B cell (primary cell): ENCODE results near the gene SACM1L. TPM values are rescaled to one million over a fixed set of nuclear protein-coding genes. Genes with fewer than 3 reads are reported as not detected.

ENCODE experiments used
- ATAC-seq: fragments of 200-7000 bp; cut with Tn5 transposase; one replicate; pipeline ENCODE4 v1.10.0; 2021; ENCODE audit warnings: low read depth, mild to moderate bottlenecking, moderate number of reproducible peaks, moderate library complexity
- CTCF ChIA-PET: fragments of 350-600 bp; sonication (Branson Sonifier 250); formaldehyde crosslinking; loops from one replicate; lab custom pipeline; 2021; ENCODE audit warnings: antibody characterized with exemption, inconsistent platforms; lab: Charles Lee
- POLR2A ChIA-PET: fragments of 350-600 bp; sonication (Branson Sonifier 250); formaldehyde crosslinking; loops from one replicate; lab custom pipeline; 2021; ENCODE audit warnings: antibody characterized with exemption; lab: Charles Lee
- DNase-seq: peaks from one replicate; pipeline ENCODE4 v3.0.0; 2013
- H2AFZ ChIP-seq: 2 replicates; pipeline ENCODE4 v1.6.1; 2012; ENCODE audit warnings: mild to moderate bottlenecking, low read depth, low read length; ENCODE audit not compliant: insufficient read depth, poor library complexity, severe bottlenecking
- H3K27ac ChIP-seq, 2 donors: 1 replicate in 1 of 2; 2 replicates in 1 of 2; pipeline ENCODE4 v1.5.1; 2012 to 2013; ENCODE audit warnings: low read length in 2 of 2, mild to moderate bottlenecking in 2 of 2, moderate library complexity in 1 of 2
- H3K27me3 ChIP-seq, 4 experiments: fragments of 200-600 bp in 1 of 4; sonication (generic) in 1 of 4; replicated peaks in 1 of 4; 1 replicate in 2 of 4; 2 replicates in 2 of 4; pipeline versions ENCODE4 v1.6.1 to v1.7.0; 2013 to 2016; ENCODE audit warnings: low read length in 3 of 4, mild to moderate bottlenecking in 2 of 4, mixed read lengths in 1 of 4, moderate library complexity in 1 of 4; ENCODE audit not compliant: insufficient read depth in 4 of 4, control insufficient read depth in 3 of 4; ENCODE audit errors: control extremely low read depth in 1 of 4
- H3K36me3 ChIP-seq, 2 experiments: replicated peaks in 1 of 2; 1 replicate in 1 of 2; 2 replicates in 1 of 2; pipeline versions ENCODE4 v1.6.1 to v1.7.1; 2013; ENCODE audit warnings: low read length in 1 of 2; ENCODE audit not compliant: insufficient read depth in 2 of 2, control insufficient read depth in 1 of 2; ENCODE audit errors: control extremely low read depth in 1 of 2, extremely low read depth in 1 of 2
- H3K4me1 ChIP-seq, 2 donors: fragments of 200-600 bp in 1 of 2; sonication (generic) in 1 of 2; 1 replicate in 1 of 2; 2 replicates in 1 of 2; pipeline versions ENCODE4 v1.5.1 to v1.6.1; 2013 to 2017; ENCODE audit warnings: low read length in 2 of 2; ENCODE audit not compliant: control insufficient read depth in 2 of 2, insufficient read depth in 2 of 2
- H3K4me2 ChIP-seq: replicated peaks from 2 replicates; pipeline ENCODE3; 2012; ENCODE audit warnings: mild to moderate bottlenecking, low read depth, low read length; ENCODE audit not compliant: poor library complexity, severe bottlenecking
- H3K4me3 ChIP-seq, 5 experiments: fragments of 200-600 bp in 1 of 5; sonication (generic) in 1 of 5; 1 replicate in 3 of 5; 2 replicates in 2 of 5; pipeline versions ENCODE4 v1.5.1 to v1.7.0; 2011 to 2016; ENCODE audit warnings: low read length in 4 of 5, mild to moderate bottlenecking in 4 of 5, low read depth in 2 of 5, control low read depth in 1 of 5, moderate library complexity in 1 of 5; ENCODE audit not compliant: insufficient read depth in 1 of 5; ENCODE audit errors: control extremely low read depth in 1 of 5, extremely low read depth in 1 of 5
- H3K79me2 ChIP-seq: fragments of 200-600 bp; sonication (generic); one replicate; pipeline ENCODE4 v1.6.0; 2016; ENCODE audit warnings: low read length; ENCODE audit not compliant: control insufficient read depth, insufficient read depth
- H3K9ac ChIP-seq: fragments of 200-600 bp; sonication (generic); 2 replicates; pipeline ENCODE4 v1.6.1; 2017; ENCODE audit warnings: mild to moderate bottlenecking, low read length, moderate library complexity
- H3K9me3 ChIP-seq, 3 donors: one replicate each; pipeline versions ENCODE4 v1.6.1 to v1.7.1; 2013; ENCODE audit warnings: low read length in 2 of 3; ENCODE audit not compliant: control insufficient read depth in 2 of 3, insufficient read depth in 1 of 3; ENCODE audit errors: control extremely low read depth in 1 of 3
- H4K20me1 ChIP-seq: 2 replicates; pipeline ENCODE4 v1.6.0; 2012; ENCODE audit warnings: mild to moderate bottlenecking, low read length; ENCODE audit not compliant: insufficient read depth, control insufficient read depth, poor library complexity, severe bottlenecking
- H3K27ac Mint-ChIP-seq: one replicate; pipeline ENCODE4 v1.8.0; 2021; ENCODE audit warnings: mixed read lengths
- H3K27me3 Mint-ChIP-seq: one replicate; pipeline ENCODE4 v1.8.0; 2021; ENCODE audit warnings: mixed read lengths
- H3K4me1 Mint-ChIP-seq: one replicate; pipeline ENCODE4 v1.8.0; 2021; ENCODE audit warnings: mixed read lengths
- H3K4me3 Mint-ChIP-seq: one replicate; pipeline ENCODE4 v1.8.0; 2021; ENCODE audit warnings: mixed read lengths
- H3K9me3 Mint-ChIP-seq: one replicate; pipeline ENCODE4 v1.8.0; 2022; ENCODE audit warnings: mixed read lengths; ENCODE audit not compliant: insufficient read depth
- EZH2 ChIP-seq: IDR thresholded peaks from 2 replicates; pipeline ENCODE4 v1.6.1; 2012; ENCODE audit warnings: borderline replicate concordance, low read depth, mild to moderate bottlenecking, moderate library complexity, low read length; ENCODE audit not compliant: insufficient read depth, poor library complexity, severe bottlenecking
- WGBS: methylation state at CpG from one replicate; pipeline ENCODE4 v1.1.5; 2013; ENCODE audit warnings: missing lambda C conversion rate; ENCODE audit not compliant: insufficient coverage; 5-methylcytosine and 5-hydroxymethylcytosine counted together
- intact Hi-C: fragments of 100-400 bp; cut with micrococcal nuclease; formaldehyde crosslinking; loops from one replicate; pipeline ENCODE4 v1.10.0; 2022
- polyA plus RNA-seq: library from polyadenylated mRNA; depleted of rRNA; stranded (reverse); fragments of >200 nt; gene quantifications from 2 replicates; pipeline ENCODE4 v1.2.3, GENCODE V29; 2012
- total RNA-seq, 2 donors: library from RNA; stranded (reverse); fragments of 120-200 nt in 1 of 2; gene quantifications; 1 replicate in 1 of 2; 2 replicates in 1 of 2; pipeline versions ENCODE4 v1.2.3 to v1.2.4, GENCODE V29; 2013 to 2022
- TF ChIP-seq, protein P1 (sequence below): fragments of 200-600 bp; IDR thresholded peaks from one replicate; pipeline ENCODE4 v1.8.0; 2022; ENCODE audit warnings: antibody characterized with exemption, mild to moderate bottlenecking

SACM1L gene
- total and polyA plus RNA-seq, 2 donors (not counting 1 experiment from before 2014, with no cell fraction given), result 20.7 to 85.7 TPM

DNA sequence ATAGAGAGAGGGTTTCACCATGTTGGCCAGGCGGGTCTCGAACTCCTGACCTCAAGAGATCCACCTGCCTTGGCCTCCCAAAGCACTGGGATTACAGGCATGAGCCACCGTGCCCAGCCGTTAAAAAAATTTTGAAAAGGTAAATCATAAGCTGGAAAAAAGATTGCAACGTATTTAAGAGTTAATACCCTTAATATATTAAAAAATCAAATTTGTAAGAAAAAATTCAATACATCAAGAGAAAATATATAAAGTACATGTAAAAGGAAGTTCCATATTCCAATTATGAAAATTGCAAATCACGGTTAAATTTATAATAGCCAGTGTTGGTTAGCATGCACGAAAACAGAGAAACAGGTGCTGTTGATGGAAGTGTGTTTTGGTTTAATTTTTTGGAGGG is 2.3 kb upstream of the SACM1L start:
- H3K27ac Mint-ChIP-seq, result no peak overlapping the region
- Histone ChIP-seq H3K4me2 (no peak overlapping the region), H4K20me1 (no peaks in the 10 kb centered on the region), H3K9ac (no peak overlapping the region), H3K4me3 (no peak overlapping the region), H2AFZ (no peak overlapping the region), H3K79me2 (peaks cover 26% of the 10 kb centered on the region), H3K27me3 (no peaks in the 10 kb centered on the region), H3K27ac (no peak overlapping the region), H3K36me3 (peaks cover 0 to 10% of the 10 kb centered on the region in 2 experiments), H3K9me3 (peaks cover 0 to 7% (median 4%) of the 10 kb centered on the region in 3 donors), H3K4me1 (peaks cover 22 to 30% of the 10 kb centered on the region in 2 donors)
- no peak for ATAC-seq
- intact Hi-C loops, result no loop called here
- no peak for DNase-seq
- TF ChIP-seq, protein P1, sequence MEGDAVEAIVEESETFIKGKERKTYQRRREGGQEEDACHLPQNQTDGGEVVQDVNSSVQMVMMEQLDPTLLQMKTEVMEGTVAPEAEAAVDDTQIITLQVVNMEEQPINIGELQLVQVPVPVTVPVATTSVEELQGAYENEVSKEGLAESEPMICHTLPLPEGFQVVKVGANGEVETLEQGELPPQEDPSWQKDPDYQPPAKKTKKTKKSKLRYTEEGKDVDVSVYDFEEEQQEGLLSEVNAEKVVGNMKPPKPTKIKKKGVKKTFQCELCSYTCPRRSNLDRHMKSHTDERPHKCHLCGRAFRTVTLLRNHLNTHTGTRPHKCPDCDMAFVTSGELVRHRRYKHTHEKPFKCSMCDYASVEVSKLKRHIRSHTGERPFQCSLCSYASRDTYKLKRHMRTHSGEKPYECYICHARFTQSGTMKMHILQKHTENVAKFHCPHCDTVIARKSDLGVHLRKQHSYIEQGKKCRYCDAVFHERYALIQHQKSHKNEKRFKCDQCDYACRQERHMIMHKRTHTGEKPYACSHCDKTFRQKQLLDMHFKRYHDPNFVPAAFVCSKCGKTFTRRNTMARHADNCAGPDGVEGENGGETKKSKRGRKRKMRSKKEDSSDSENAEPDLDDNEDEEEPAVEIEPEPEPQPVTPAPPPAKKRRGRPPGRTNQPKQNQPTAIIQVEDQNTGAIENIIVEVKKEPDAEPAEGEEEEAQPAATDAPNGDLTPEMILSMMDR, result no peak
- no peak for TF ChIP-seq EZH2
- POLR2A ChIA-PET, result no interaction called here
- no CpG with 5 or more reads among the region's 7 CpGs for WGBS
- CTCF ChIA-PET, result no interaction called here
- H3K4me3 Mint-ChIP-seq, result peak overlapping the region; percentile 9
- H3K27me3 Mint-ChIP-seq, result peaks cover 3% of the 10 kb centered on the region
- H3K9me3 Mint-ChIP-seq, result no peaks in the 10 kb centered on the region
- peaks cover 37% of the 10 kb centered on the region for H3K4me1 Mint-ChIP-seq

DNA sequence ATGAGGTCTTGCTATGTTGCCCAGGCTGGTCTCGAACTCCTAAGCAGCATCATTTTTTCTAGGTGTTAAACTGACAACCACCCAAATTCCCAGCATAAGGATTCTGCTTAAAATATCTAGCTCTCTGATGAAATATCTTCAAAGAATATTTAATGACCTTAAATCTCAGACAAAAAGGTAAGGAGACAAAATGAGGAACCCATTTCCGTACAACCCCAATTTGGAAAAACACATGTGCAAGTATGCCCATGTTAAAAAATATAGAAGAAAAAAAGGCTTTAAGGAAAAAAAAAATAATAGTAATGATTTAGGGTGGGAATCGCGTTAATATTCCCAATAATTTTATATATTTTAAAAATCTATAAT is 1.4 kb upstream of the SACM1L start:
- no CpG with 5 or more reads among the region's 4 CpGs for WGBS
- Mint-ChIP-seq H3K4me3 (peak overlapping the region; percentile 60), H3K9me3 (no peaks in the 10 kb centered on the region), H3K27me3 (peaks cover 3% of the 10 kb centered on the region), H3K4me1 (peaks cover 44% of the 10 kb centered on the region), H3K27ac (no peak overlapping the region)
- CTCF ChIA-PET, result interaction anchor here (1.0 kb wide), 1 partner anchor 75 kb away, joined by 3 read pairs; no protein-coding TSS in a partner anchor
- peak overlapping the region; percentile 85 for H3K9ac ChIP-seq
- peak overlapping the region; percentile 88 for H3K4me2 ChIP-seq
- TF ChIP-seq EZH2, result no peak
- TF ChIP-seq, protein P1, result no peak
- peaks cover 35% of the 10 kb centered on the region for H3K79me2 ChIP-seq
- H2AFZ ChIP-seq, result peak overlapping the region; percentile 89
- H3K27me3 ChIP-seq, result no peaks in the 10 kb centered on the region
- peaks cover 0 to 5% (median under 1%) of the 10 kb centered on the region in 3 donors for H3K9me3 ChIP-seq
- ATAC-seq (no peak), DNase-seq (no peak)
- peak overlapping the region in 3 of 5 experiments; percentile 69 to 96 (median 82) for H3K4me3 ChIP-seq
- peaks cover 25 to 32% of the 10 kb centered on the region in 2 donors for H3K4me1 ChIP-seq
- peaks cover 3% of the 10 kb centered on the region for H4K20me1 ChIP-seq
- H3K36me3 ChIP-seq, result peaks cover 0 to 14% of the 10 kb centered on the region in 2 experiments
- intact Hi-C loops, result loop anchor here (2.0 kb wide), 1 partner anchor 23 kb away; no protein-coding TSS in a partner anchor
- POLR2A ChIA-PET, result no interaction called here
- no peak overlapping the region for H3K27ac ChIP-seq
